Effector memory CD4-positive, alpha-beta T cell (primary cell): ENCODE data around the gene PPIE.
"Not testable (repeated sequence)": the region's sequence is repeated elsewhere in the genome, so short reads cannot be mapped to it uniquely, and the experiment has no call there.

ENCODE experiments used
- DNase-seq, 3 donors: peaks; one replicate each; pipeline ENCODE4 v3.0.0-alpha.2; 2020
- H3K27ac ChIP-seq: 2 replicates; pipeline ENCODE4 v1.7.0; 2013; ENCODE audit warnings: mild to moderate bottlenecking, low read length, moderate library complexity; ENCODE audit not compliant: insufficient read depth, poor library complexity, severe bottlenecking
- H3K27me3 ChIP-seq: replicated peaks from 2 replicates; pipeline ENCODE4 v1.7.0; 2013; ENCODE audit warnings: mild to moderate bottlenecking, low read length; ENCODE audit not compliant: insufficient read depth, control insufficient read depth, poor library complexity, severe bottlenecking
- H3K36me3 ChIP-seq: 2 replicates; pipeline ENCODE4 v1.7.0; 2013; ENCODE audit warnings: mild to moderate bottlenecking, low read length, moderate library complexity; ENCODE audit not compliant: control insufficient read depth, insufficient read depth
- H3K4me1 ChIP-seq: 2 replicates; pipeline ENCODE4 v1.7.0; 2013; ENCODE audit warnings: low read length, mild to moderate bottlenecking; ENCODE audit not compliant: control insufficient read depth, insufficient read depth, poor library complexity, severe bottlenecking
- H3K4me3 ChIP-seq: 2 replicates; pipeline ENCODE4 v1.7.0; 2013; ENCODE audit warnings: low read length, low read depth, mild to moderate bottlenecking; ENCODE audit not compliant: insufficient read depth, poor library complexity, severe bottlenecking
- H3K9me3 ChIP-seq: 2 replicates; pipeline ENCODE4 v1.7.0; 2013; ENCODE audit warnings: mild to moderate bottlenecking, low read length, moderate library complexity; ENCODE audit not compliant: control insufficient read depth

Gene PPIE

GRCh38 chr1:39776400-39776713 lies 37.7 kb downstream of the PPIE start:
- Histone ChIP-seq H3K27me3 (no peaks in the 10 kb centered on the region), H3K36me3 (no peaks in the 10 kb centered on the region), H3K4me1 (no peaks in the 10 kb centered on the region), H3K9me3 (no peaks in the 10 kb centered on the region), H3K27ac (no peak overlapping the region), H3K4me3 (no peak overlapping the region)
- DNase-seq = no peak

DNA sequence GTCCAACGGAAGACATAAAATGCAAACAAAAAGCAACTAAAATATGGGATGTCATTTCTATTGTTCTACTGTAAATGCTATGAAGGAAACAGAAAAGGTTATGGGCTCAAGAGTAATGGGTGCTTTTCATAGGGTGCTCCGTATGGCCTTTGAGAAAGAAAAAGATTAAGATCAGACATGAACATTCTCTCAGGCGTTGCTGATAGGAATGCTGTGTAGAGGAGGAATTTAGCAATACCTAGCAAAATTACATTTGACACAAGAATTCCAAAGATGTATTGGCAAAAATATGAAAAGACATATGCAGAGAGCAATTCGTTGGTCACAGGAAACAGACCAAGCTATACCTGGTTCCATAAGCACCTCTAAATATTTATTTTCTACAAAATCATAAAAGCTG lies 38.2 kb downstream of the PPIE start:
- Histone ChIP-seq H3K9me3 (no peaks in the 10 kb centered on the region), H3K4me1 (no peaks in the 10 kb centered on the region), H3K27ac (no peak overlapping the region), H3K27me3 (no peaks in the 10 kb centered on the region), H3K4me3 (no peak overlapping the region), H3K36me3 (no peaks in the 10 kb centered on the region)
- DNase-seq = no peak

DNA sequence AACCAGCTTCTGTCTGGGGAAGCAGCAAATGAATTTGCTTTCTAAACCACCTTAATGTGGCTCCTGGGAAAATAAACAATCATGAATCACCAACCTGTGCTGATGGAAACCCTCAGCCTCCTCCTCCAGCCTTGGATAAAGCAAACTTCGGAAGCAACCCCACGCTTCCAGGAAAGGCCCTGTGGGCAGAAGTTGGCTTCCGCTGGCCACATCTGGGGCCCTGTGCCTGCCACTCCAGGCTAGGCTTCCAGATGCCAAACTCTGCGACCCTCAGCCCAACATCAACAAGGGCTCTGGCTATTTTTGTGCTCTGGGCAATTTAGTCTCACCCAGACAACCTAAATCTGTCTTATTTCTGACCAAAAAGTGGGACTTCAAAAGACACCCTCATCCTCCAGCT lies 38.6 kb downstream of the PPIE start:
- Histone ChIP-seq H3K27me3 (no peaks in the 10 kb centered on the region), H3K36me3 (no peaks in the 10 kb centered on the region), H3K4me1 (no peaks in the 10 kb centered on the region), H3K9me3 (no peaks in the 10 kb centered on the region), H3K27ac (no peak overlapping the region), H3K4me3 (no peak overlapping the region)
- no peak for DNase-seq

GRCh38 chr1:39777896-39778295 lies 39.2 kb downstream of the PPIE start:
- not testable (repeated sequence) for H3K9me3 ChIP-seq, H3K4me1 ChIP-seq, DNase-seq, H3K27me3 ChIP-seq, H3K27ac ChIP-seq, H3K36me3 ChIP-seq, H3K4me3 ChIP-seq

- H3K4me1 ChIP-seq, H3K36me3 ChIP-seq, H3K27me3 ChIP-seq, DNase-seq, H3K27ac ChIP-seq, H3K9me3 ChIP-seq, H3K4me3 ChIP-seq: not testable (repeated sequence)
These were observed 39.9 kb downstream of the PPIE start for GRCh38 chr1:39778463-39779099.

DNA sequence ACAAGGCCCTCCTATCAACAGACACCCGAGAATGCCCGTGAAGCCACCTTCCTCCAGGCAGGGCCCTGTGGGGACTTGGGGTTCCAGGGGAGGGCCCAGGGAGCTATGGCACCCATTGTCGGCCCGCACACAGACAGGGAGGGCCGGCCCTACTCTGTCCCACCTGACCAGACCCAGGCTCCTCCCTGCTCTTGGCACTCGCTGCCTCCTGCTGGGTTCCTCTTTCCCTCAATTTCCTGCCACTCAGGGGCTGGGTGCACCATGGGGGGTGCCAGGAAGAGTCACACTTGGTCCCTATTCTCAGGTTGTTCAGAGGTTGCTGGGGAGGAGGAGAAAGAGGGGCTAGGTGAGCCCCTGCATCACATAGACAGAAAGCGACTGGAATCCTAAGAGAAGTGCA lies 40.5 kb downstream of the PPIE start:
- Histone ChIP-seq H3K36me3 (no peaks in the 10 kb centered on the region), H3K4me3 (no peak overlapping the region), H3K9me3 (no peaks in the 10 kb centered on the region), H3K27ac (no peak overlapping the region), H3K27me3 (no peaks in the 10 kb centered on the region), H3K4me1 (no peaks in the 10 kb centered on the region)
- DNase-seq = no peak

DNA sequence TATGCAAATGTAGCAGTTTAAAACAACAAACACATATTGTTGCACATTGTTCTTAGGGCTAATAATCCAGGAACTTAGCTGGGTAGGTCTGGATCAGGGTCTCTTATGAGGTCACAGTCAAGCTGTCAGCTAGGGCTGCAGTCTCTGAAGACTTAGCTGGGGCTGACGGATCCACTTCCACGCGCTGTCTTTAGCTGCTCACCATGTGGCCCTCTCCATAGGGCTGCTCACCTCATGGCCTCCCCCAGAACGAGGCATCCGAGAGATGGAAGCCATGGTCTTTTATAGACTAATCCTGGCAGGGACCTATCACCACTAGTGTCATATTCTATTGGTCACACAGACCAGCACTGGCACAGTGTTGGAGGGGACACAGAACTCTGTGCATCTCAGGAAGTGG lies 41.1 kb downstream of the PPIE start:
- Histone ChIP-seq H3K27ac (no peak overlapping the region), H3K36me3 (no peaks in the 10 kb centered on the region), H3K4me1 (no peaks in the 10 kb centered on the region), H3K4me3 (no peak overlapping the region), H3K9me3 (no peaks in the 10 kb centered on the region), H3K27me3 (no peaks in the 10 kb centered on the region)
- DNase-seq = no peak

GRCh38 chr1:39781349-39781715 lies 42.6 kb downstream of the PPIE start:
- no peaks in the 10 kb centered on the region for H3K4me1 ChIP-seq

DNA sequence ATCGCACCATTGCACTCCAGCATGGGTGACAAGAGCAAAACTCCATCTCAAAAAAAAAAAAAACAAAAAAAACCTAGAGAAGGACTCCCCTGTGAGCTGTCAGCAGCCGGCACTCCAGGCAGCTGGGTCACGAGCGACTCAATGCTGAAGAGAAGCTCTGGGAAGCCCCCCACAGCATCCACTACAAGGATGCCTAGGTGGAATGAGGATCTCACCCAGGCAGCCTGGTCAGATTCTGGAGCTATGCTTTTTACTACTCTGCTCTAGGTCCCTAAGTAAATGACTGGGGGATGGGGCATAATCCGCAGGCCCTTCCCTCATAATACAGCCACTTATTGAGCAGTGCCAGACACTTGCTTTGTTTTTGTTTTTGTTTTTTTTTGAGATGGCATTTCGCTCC lies 43.4 kb downstream of the PPIE start:
- Histone ChIP-seq H3K9me3 (no peaks in the 10 kb centered on the region), H3K36me3 (no peaks in the 10 kb centered on the region), H3K27me3 (no peaks in the 10 kb centered on the region), H3K4me3 (no peak overlapping the region), H3K4me1 (no peaks in the 10 kb centered on the region), H3K27ac (no peak overlapping the region)
- DNase-seq = no peak

More at GRCh38 chr1:39781349-39781715, 42.6 kb downstream of the PPIE start:
- DNase-seq = no peak
- Histone ChIP-seq H3K27me3 (no peaks in the 10 kb centered on the region), H3K27ac (no peak overlapping the region), H3K9me3 (no peaks in the 10 kb centered on the region), H3K36me3 (no peaks in the 10 kb centered on the region), H3K4me3 (no peak overlapping the region)

GRCh38 chr1:39782685-39783084 lies 44.0 kb downstream of the PPIE start:
- H3K36me3 ChIP-seq, H3K27ac ChIP-seq, H3K9me3 ChIP-seq, DNase-seq, H3K27me3 ChIP-seq, H3K4me1 ChIP-seq, H3K4me3 ChIP-seq: not testable (repeated sequence)
